Suprapubic skin (tissue), 4 donors: ENCODE measurements around the gene RASSF4.

ENCODE experiments used
- CTCF ChIP-seq, 2 donors: fragments of 200-600 bp in 1 of 2; fragments of 450-650 bp in 1 of 2; sonication (generic) in 1 of 2; IDR thresholded peaks; one replicate each; pipeline ENCODE4 v1.5.1; 2016 to 2019; ENCODE audit warnings: antibody characterized with exemption in 2 of 2, mild to moderate bottlenecking in 1 of 2, moderate library complexity in 1 of 2
- EP300 ChIP-seq: sonication (generic); formaldehyde crosslinking; IDR thresholded peaks from one replicate; pipeline ENCODE4 v1.6.1; 2017; ENCODE audit warnings: antibody characterized with exemption
- POLR2A ChIP-seq, 2 donors: fragments of 450-650 bp; IDR thresholded peaks; one replicate each; pipeline ENCODE4 v1.6.1; 2017; ENCODE audit warnings: antibody characterized with exemption in 2 of 2, mild to moderate bottlenecking in 2 of 2, moderate library complexity in 2 of 2
- POLR2AphosphoS5 ChIP-seq, 3 donors: sonication (generic); formaldehyde crosslinking; IDR thresholded peaks; one replicate each; pipeline ENCODE4 v1.6.1; 2017; ENCODE audit warnings: antibody characterized with exemption in 3 of 3

- TF ChIP-seq CTCF (IDR thresholded peaks at IDR 0.05): no peak
- no peak for TF ChIP-seq POLR2A (IDR thresholded peaks at IDR 0.05)
- TF ChIP-seq POLR2AphosphoS5 (IDR thresholded peaks at IDR 0.05): no peak
- TF ChIP-seq EP300: no peak
These were observed 20.9 kb downstream of the RASSF4 start for GRCh38 chr10:44980309-44981171.
